IMR-90 (cell line): ENCODE measurements around the gene RASIP1. TPM values are rescaled to one million over a fixed set of nuclear protein-coding genes. Genes with fewer than 3 reads are reported as not detected.
A peak's percentile ranks its signal among the peaks of the same experiment; 100 is the strongest.

ENCODE experiments used
- ATAC-seq: fragments of 200-7000 bp; cut with Tn5 transposase; 2 replicates; pipeline ENCODE4 v1.9.1; 2020; ENCODE audit warnings: low read depth, mild to moderate bottlenecking, moderate library complexity
- BruUV-seq: library from RNA; stranded (reverse); fragments of 400-500 nt; replicated peaks from 2 replicates; lab custom pipeline; 2021; lab: Mats Ljungman, UMichigan
- CTCF ChIA-PET: fragments of 300-600 bp; formaldehyde crosslinking; extraction: SDS; loops from one replicate; lab custom pipeline; 2021; ENCODE audit warnings: antibody characterized with exemption; lab: Yijun Ruan, JAX
- POLR2A ChIA-PET: fragments of 300-600 bp; sonication (Branson Sonifier 250); formaldehyde crosslinking; loops from one replicate; lab custom pipeline; 2022; ENCODE audit warnings: antibody characterized with exemption; ENCODE audit not compliant: unreplicated experiment; lab: Charles Lee
- DNase-seq: peaks from one replicate; pipeline ENCODE4 v3.0.0; 2013
- H2AFZ ChIP-seq: replicated peaks from 2 replicates; pipeline ENCODE3; 2013; ENCODE audit warnings: low read length, mild to moderate bottlenecking; ENCODE audit not compliant: poor library complexity
- H2AK5ac ChIP-seq: 2 replicates; pipeline ENCODE4 v1.6.1; 2013; ENCODE audit warnings: low read depth, low read length, inconsistent platforms
- H2AK9ac ChIP-seq: replicated peaks from 2 replicates; pipeline ENCODE3; 2013; ENCODE audit warnings: mild to moderate bottlenecking, low read depth, low read length, moderate library complexity; ENCODE audit not compliant: poor library complexity
- H2BK120ac ChIP-seq: 2 replicates; pipeline ENCODE4 v1.6.1; 2013; ENCODE audit warnings: low read depth, low read length, inconsistent platforms
- H2BK15ac ChIP-seq: 3 replicates; pipeline ENCODE4 v1.6.1; 2013; ENCODE audit warnings: low read depth, low read length, inconsistent platforms
- H2BK20ac ChIP-seq: 2 replicates; pipeline ENCODE4 v1.6.1; 2013; ENCODE audit warnings: low read depth, mild to moderate bottlenecking, inconsistent platforms, low read length, moderate library complexity
- H2BK5ac ChIP-seq: 2 replicates; pipeline ENCODE4 v1.6.1; 2013; ENCODE audit warnings: mild to moderate bottlenecking, low read depth, low read length, inconsistent platforms; ENCODE audit not compliant: poor library complexity, severe bottlenecking
- H3K14ac ChIP-seq: replicated peaks from 2 replicates; pipeline ENCODE4 v1.6.1; 2013; ENCODE audit warnings: low read depth, low read length, inconsistent platforms
- H3K18ac ChIP-seq: 2 replicates; pipeline ENCODE4 v1.6.1; 2013; ENCODE audit warnings: low read depth, low read length, control low read depth
- H3K23ac ChIP-seq: 2 replicates; pipeline ENCODE4 v1.6.1; 2013; ENCODE audit warnings: low read depth, low read length, inconsistent platforms
- H3K27ac ChIP-seq: 2 replicates; pipeline ENCODE4 v1.5.1; 2013; ENCODE audit warnings: mild to moderate bottlenecking, control low read depth, low read length; ENCODE audit not compliant: insufficient read depth
- H3K27me3 ChIP-seq: 2 replicates; pipeline ENCODE4 v1.6.1; 2013; ENCODE audit warnings: low read length; ENCODE audit not compliant: control insufficient read depth, insufficient read depth
- H3K36me3 ChIP-seq: 2 replicates; pipeline ENCODE4 v1.6.1; 2013; ENCODE audit warnings: low read length, mixed read lengths; ENCODE audit not compliant: control insufficient read depth, insufficient read depth
- H3K4ac ChIP-seq: 2 replicates; pipeline ENCODE4 v1.6.1; 2013; ENCODE audit warnings: low read depth, low read length, inconsistent platforms
- H3K4me1 ChIP-seq: 2 replicates; pipeline ENCODE4 v1.6.1; 2013; ENCODE audit warnings: low read length, mixed read lengths; ENCODE audit not compliant: control insufficient read depth, insufficient read depth
- H3K4me2 ChIP-seq: 2 replicates; pipeline ENCODE4 v1.6.1; 2013; ENCODE audit warnings: low read depth, mild to moderate bottlenecking, control low read depth, low read length, moderate library complexity
- H3K4me3 ChIP-seq: 2 replicates; pipeline ENCODE4 v1.5.1; 2013; ENCODE audit warnings: low read depth, mild to moderate bottlenecking, control low read depth, low read length, moderate library complexity; ENCODE audit not compliant: insufficient read depth
- H3K56ac ChIP-seq: 2 replicates; pipeline ENCODE4 v1.6.1; 2013; ENCODE audit warnings: low read length, inconsistent platforms; ENCODE audit not compliant: insufficient read depth; ENCODE audit errors: extremely low read depth
- H3K79me1 ChIP-seq, 2 experiments: 2 replicates each; pipeline ENCODE4 v1.6.1; 2013; ENCODE audit warnings: low read length in 2 of 2, inconsistent platforms in 1 of 2, low read depth in 1 of 2
- H3K9ac ChIP-seq: 2 replicates; pipeline ENCODE4 v1.6.1; 2013; ENCODE audit warnings: low read depth, low read length, control low read depth
- H3K9me1 ChIP-seq: 2 replicates; pipeline ENCODE4 v1.6.1; 2013; ENCODE audit warnings: low read length, inconsistent platforms; ENCODE audit not compliant: insufficient read depth
- H3K9me3 ChIP-seq: 2 replicates; pipeline ENCODE4 v1.6.1; 2013; ENCODE audit warnings: low read length; ENCODE audit not compliant: control insufficient read depth, insufficient read depth
- H4K20me1 ChIP-seq: 2 replicates; pipeline ENCODE4 v1.6.1; 2013; ENCODE audit warnings: low read length, inconsistent platforms; ENCODE audit not compliant: insufficient read depth
- H4K5ac ChIP-seq: 2 replicates; pipeline ENCODE4 v1.6.1; 2013; ENCODE audit warnings: mild to moderate bottlenecking, low read depth, low read length, control low read depth
- H4K8ac ChIP-seq, 2 experiments: 2 replicates each; pipeline ENCODE4 v1.6.1; 2013; ENCODE audit warnings: low read depth in 2 of 2, low read length in 2 of 2, control low read depth in 1 of 2, inconsistent platforms in 1 of 2
- H4K91ac ChIP-seq: 2 replicates; pipeline ENCODE4 v1.6.1; 2013; ENCODE audit warnings: low read depth, low read length, inconsistent platforms; ENCODE audit not compliant: insufficient read depth
- BHLHE40 ChIP-seq: fragments of 150-350 bp; IDR thresholded peaks from 2 replicates; pipeline ENCODE4 v1.6.1; 2016; ENCODE audit warnings: mild to moderate bottlenecking, low read depth, low read length
- CHD1 ChIP-seq: IDR thresholded peaks from 2 replicates; pipeline ENCODE4 v1.6.1; 2012; ENCODE audit warnings: low read depth, low read length, improper control_type of control experiment
- FOS ChIP-seq: fragments of 150-350 bp; IDR thresholded peaks from 2 replicates; pipeline ENCODE4 v1.6.1; 2016; ENCODE audit warnings: low read depth, low read length
- NFE2L2 ChIP-seq: fragments of 150-350 bp; IDR thresholded peaks from 2 replicates; pipeline ENCODE4 v1.6.1; 2016; ENCODE audit warnings: low read depth, mild to moderate bottlenecking, low read length
- RAD21 ChIP-seq: IDR thresholded peaks from 2 replicates; pipeline ENCODE4 v1.6.1; 2012; ENCODE audit warnings: low read length, improper control_type of control experiment
- RCOR1 ChIP-seq: IDR thresholded peaks from 2 replicates; pipeline ENCODE4 v1.6.1; 2012; ENCODE audit warnings: mild to moderate bottlenecking, low read length, improper control_type of control experiment; ENCODE audit not compliant: insufficient replicate concordance
- SMC3 ChIP-seq: fragments of 150-350 bp; IDR thresholded peaks from 2 replicates; pipeline ENCODE4 v1.6.1; 2016; ENCODE audit warnings: low read depth, mild to moderate bottlenecking, antibody characterized with exemption, low read length, moderate library complexity
- WGBS, 2 experiments: methylation state at CpG; one replicate each; pipeline versions ENCODE4 v1.1.5 to v1.1.7; 2013; ENCODE audit warnings: missing lambda C conversion rate in 2 of 2; ENCODE audit not compliant: insufficient read length in 1 of 2; ENCODE audit errors: extremely low coverage in 2 of 2; 5-methylcytosine and 5-hydroxymethylcytosine counted together
- dilution Hi-C: fragments of 300-500 bp; cut with HindIII; formaldehyde crosslinking; loops from one replicate; pipeline ENCODE4 v1.14.3; 2018; ENCODE audit warnings: low sequenced_read_pairs; ENCODE audit not compliant: unreplicated experiment
- in situ Hi-C: fragments of 300-500 bp; cut with MboI; formaldehyde crosslinking; loops from 3 replicates; pipeline ENCODE4 v1.14.3; 2019; ENCODE audit warnings: low sequenced_read_pairs, inconsistent platforms, mixed read lengths
- intact Hi-C: fragments of 100-400 bp; cut with micrococcal nuclease; formaldehyde crosslinking; loops from 2 replicates; pipeline ENCODE4 v1.10.0; 2022
- polyA plus RNA-seq, 3 experiments: library from polyadenylated mRNA; depleted of rRNA; stranded (reverse); fragments of >200 nt; gene quantifications; 2 replicates each; pipeline ENCODE4 v1.2.3, GENCODE V29; 2012; ENCODE audit warnings: low replicate concordance in 1 of 3
- total RNA-seq: library from RNA; depleted of rRNA; stranded (reverse); fragments of >200 nt; gene quantifications from 2 replicates; pipeline ENCODE4 v1.2.3, GENCODE V29; 2012
- TF ChIP-seq, protein P1 (sequence below): fragments of 150-350 bp; IDR thresholded peaks from 2 replicates; pipeline ENCODE4 v1.6.1; 2016; ENCODE audit warnings: low read depth, mild to moderate bottlenecking, low read length, moderate library complexity, borderline replicate concordance
- TF ChIP-seq, protein P2 (sequence below): conservative IDR thresholded peaks from 2 replicates; pipeline ENCODE4 v1.5.1; 2012; ENCODE audit warnings: mild to moderate bottlenecking, low read depth, low read length, improper control_type of control experiment
- TF ChIP-seq, protein P3 (sequence below): fragments of 150-350 bp; IDR thresholded peaks from 2 replicates; pipeline ENCODE4 v1.6.1; 2017; ENCODE audit warnings: mild to moderate bottlenecking, antibody characterized with exemption, low read length, low read depth

Gene RASIP1
- total and polyA plus RNA-seq, 2 of the 4 experiments (the other 2 are of a cell fraction): 0.18 to 0.51 TPM

DNA sequence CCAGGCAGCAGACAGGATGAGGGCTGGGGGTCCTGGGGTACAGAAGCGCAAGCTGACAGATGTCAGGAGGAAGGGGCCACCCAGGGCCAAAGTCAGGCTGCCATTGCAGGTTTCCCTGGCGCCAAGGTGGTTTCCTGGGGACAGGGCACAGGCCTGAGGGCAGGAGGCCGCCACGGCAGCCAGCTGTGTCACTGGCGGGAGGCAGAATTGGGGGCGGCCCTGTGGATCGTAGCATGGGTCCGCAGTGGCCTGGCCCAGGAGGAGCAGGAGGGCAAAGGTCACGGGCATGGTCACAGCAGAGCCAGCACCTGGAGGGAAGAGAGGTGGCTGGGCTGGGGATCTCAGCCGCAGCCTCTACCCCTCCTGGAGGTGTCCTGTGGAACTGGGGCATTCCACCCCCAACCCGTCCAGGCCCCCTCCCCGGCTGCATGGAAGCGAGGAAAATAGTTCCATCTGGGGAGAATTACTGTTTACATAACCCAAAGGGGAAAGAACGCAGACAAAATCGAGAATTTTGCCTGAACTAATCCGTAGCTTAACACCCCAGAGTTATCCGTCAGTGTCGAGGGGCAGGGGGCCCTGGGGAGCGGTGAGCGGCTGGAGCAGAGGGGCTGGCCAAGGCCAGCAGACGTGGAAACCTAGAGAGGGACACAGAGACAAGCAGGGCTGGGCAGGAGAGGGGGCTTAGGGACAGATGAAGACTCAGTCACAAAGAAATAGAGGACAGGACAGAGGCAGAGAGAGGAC, 69.5 kb downstream of the RASIP1 start:
- POLR2A ChIA-PET: no interaction called here
- in situ Hi-C loops (no loop called here), intact Hi-C loops (no loop called here), dilution Hi-C loops (no loop called here)
- BruUV-seq: no TSS peak
- Histone ChIP-seq H3K27ac (no peak overlapping the region), H3K14ac (no peak overlapping the region), H2BK5ac (no peak overlapping the region), H4K8ac (no peak overlapping the region), H3K18ac (no peak overlapping the region), H3K4me3 (no peak overlapping the region), H2BK20ac (no peak overlapping the region), H3K36me3 (no peaks in the 10 kb centered on the region), H2AFZ (peak overlapping the region; percentile 43), H3K9me1 (no peaks in the 10 kb centered on the region), H4K5ac (no peak overlapping the region), H3K4me1 (no peaks in the 10 kb centered on the region), H4K20me1 (no peaks in the 10 kb centered on the region), H3K9me3 (no peaks in the 10 kb centered on the region), H4K91ac (no peak overlapping the region), H2BK15ac (no peak overlapping the region), H2AK9ac (no peak overlapping the region), H3K56ac (no peak overlapping the region), H3K23ac (no peak overlapping the region), H2BK120ac (no peak overlapping the region), H3K79me1 (no peaks in the 10 kb centered on the region), H2AK5ac (no peak overlapping the region), H3K4ac (no peak overlapping the region), H3K27me3 (peaks cover 7% of the 10 kb centered on the region), H3K4me2 (no peak overlapping the region), H3K9ac (no peak overlapping the region)
- DNase-seq (no peak), ATAC-seq (no peak)
- CTCF ChIA-PET: no interaction called here
- 62% methylated on average over 13 of the region's 21 CpGs; no CpG with 5 or more reads in 1 of the 2 experiments for WGBS, 2 experiments
- TF ChIP-seq, protein P1, sequence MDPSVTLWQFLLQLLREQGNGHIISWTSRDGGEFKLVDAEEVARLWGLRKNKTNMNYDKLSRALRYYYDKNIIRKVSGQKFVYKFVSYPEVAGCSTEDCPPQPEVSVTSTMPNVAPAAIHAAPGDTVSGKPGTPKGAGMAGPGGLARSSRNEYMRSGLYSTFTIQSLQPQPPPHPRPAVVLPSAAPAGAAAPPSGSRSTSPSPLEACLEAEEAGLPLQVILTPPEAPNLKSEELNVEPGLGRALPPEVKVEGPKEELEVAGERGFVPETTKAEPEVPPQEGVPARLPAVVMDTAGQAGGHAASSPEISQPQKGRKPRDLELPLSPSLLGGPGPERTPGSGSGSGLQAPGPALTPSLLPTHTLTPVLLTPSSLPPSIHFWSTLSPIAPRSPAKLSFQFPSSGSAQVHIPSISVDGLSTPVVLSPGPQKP: no peak
- no peak for TF ChIP-seq NFE2L2
- TF ChIP-seq FOS: no peak
- TF ChIP-seq SMC3: no peak
- TF ChIP-seq RCOR1: no peak
- no peak for TF ChIP-seq RAD21
- TF ChIP-seq, protein P2, sequence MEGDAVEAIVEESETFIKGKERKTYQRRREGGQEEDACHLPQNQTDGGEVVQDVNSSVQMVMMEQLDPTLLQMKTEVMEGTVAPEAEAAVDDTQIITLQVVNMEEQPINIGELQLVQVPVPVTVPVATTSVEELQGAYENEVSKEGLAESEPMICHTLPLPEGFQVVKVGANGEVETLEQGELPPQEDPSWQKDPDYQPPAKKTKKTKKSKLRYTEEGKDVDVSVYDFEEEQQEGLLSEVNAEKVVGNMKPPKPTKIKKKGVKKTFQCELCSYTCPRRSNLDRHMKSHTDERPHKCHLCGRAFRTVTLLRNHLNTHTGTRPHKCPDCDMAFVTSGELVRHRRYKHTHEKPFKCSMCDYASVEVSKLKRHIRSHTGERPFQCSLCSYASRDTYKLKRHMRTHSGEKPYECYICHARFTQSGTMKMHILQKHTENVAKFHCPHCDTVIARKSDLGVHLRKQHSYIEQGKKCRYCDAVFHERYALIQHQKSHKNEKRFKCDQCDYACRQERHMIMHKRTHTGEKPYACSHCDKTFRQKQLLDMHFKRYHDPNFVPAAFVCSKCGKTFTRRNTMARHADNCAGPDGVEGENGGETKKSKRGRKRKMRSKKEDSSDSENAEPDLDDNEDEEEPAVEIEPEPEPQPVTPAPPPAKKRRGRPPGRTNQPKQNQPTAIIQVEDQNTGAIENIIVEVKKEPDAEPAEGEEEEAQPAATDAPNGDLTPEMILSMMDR: no peak
- TF ChIP-seq, protein P3, sequence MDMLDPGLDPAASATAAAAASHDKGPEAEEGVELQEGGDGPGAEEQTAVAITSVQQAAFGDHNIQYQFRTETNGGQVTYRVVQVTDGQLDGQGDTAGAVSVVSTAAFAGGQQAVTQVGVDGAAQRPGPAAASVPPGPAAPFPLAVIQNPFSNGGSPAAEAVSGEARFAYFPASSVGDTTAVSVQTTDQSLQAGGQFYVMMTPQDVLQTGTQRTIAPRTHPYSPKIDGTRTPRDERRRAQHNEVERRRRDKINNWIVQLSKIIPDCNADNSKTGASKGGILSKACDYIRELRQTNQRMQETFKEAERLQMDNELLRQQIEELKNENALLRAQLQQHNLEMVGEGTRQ: no peak
- no peak for TF ChIP-seq CHD1
- no peak for TF ChIP-seq BHLHE40
